Measurements from ENCODE around the gene NDUFB4.

DNA sequence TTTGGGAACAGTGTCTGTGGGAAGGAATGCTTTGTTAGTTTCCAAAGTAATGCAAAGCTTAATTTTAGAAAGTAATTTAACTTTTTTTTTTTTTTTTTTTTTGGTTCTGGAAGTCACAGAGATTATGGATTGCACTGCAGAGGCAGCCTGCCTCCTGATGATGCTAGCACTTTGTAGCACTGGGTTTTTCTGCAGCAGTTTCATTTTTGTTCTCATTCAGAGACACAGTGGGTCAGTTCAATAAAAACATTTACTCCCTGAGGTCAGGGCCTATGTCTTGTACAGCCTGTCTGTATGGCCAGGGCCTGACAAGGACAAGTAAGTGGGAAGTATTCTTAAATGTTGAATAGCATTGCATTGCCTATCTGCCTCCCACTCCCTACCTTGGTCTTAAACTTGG, 39.0 kb upstream of the NDUFB4 start:
- TF ChIP-seq EZH2 (IDR thresholded peaks at IDR 0.05; ENCODE audit: insufficient read depth, poor library complexity, severe bottlenecking) (no peak), EZH2phosphoT487 (IDR thresholded peaks at IDR 0.05; ENCODE audit: insufficient read depth, low read depth) (no peak)

Data from GM23248 (cell line).